Esophagus squamous epithelium (tissue), 4 donors: ENCODE data around the gene RIMS3.

Experiments
- CTCF ChIP-seq, 6 experiments: fragments of 450-650 bp in 4 of 6; fragments of 200-600 bp in 2 of 6; sonication (generic) in 2 of 6; IDR thresholded peaks; one replicate each; pipeline ENCODE4 v1.5.1; 2016 to 2019; ENCODE audit warnings: antibody characterized with exemption in 6 of 6, mild to moderate bottlenecking in 4 of 6, moderate library complexity in 4 of 6
- POLR2A ChIP-seq, 4 donors: fragments of 450-650 bp; IDR thresholded peaks; one replicate each; pipeline ENCODE4 v1.6.1; 2017; ENCODE audit warnings: antibody characterized with exemption in 4 of 4, mild to moderate bottlenecking in 4 of 4, moderate library complexity in 3 of 4

- TF ChIP-seq POLR2A (IDR thresholded peaks at IDR 0.05) (no peak), CTCF (IDR thresholded peaks at IDR 0.05) (no peak)
Measured at GRCh38 chr1:40588586-40588985, 76.9 kb downstream of the RIMS3 start.
